ENCODE results near the gene GOLGA5.

Gene GOLGA5

DNA sequence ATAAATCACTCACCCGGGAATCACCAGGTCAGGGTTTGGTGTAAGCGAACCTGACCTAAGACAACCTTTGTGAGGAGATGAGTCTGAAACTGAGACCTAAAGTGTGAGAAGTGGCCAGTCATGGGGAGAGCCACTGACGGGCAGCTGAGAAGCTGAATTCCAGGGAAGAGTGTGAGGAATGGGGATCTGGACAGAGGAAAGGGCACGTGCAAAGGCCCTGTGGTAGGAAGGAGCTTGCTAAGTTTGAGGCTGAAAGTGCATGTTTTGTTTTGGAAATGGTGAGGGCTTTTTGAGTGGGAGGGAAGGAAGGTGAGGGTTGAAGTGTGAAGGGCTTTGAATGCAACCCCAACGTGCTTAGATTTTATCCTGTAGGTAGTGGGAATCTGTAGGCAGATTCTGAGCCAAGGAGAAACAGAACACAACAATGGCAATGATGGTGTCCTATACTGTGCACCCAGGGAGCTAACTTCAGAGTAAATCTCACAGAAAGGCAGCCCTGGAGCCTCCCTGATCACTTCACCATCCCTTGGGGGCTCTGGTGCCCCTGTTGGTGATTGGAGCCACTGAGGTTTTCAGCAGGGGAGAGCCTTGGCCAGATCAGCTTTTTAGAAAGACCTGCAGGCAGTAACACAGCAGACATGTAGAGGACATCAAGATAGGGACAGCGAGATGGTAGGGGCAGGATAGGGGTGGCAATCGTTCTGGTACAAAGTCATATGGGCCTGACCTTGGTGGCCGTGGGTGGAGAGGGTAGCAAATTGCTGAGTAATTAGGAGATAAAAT, 91.4 kb downstream of the GOLGA5 start:
- DNase-seq, result no peak

DNA sequence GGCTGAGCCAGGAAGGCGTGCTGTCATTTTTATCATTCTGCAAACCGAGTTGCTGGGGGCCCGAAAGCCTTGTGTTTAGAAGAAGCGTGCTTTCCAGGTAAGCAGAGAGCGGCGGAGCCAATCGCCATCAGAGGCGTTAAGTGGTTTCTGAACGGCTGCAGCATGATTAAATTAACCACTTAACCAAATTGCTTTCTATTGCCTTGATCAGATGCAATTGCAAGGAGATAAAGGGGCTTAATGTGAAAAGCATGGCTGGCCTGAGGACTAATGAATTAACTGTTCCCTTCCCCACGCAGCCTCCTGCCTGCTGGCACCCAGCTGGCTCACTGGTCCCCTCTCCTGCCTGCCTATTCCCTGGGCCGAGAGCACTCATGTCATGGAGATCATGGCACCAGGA, 92.2 kb downstream of the GOLGA5 start:
- DNase-seq, result no peak

DNA sequence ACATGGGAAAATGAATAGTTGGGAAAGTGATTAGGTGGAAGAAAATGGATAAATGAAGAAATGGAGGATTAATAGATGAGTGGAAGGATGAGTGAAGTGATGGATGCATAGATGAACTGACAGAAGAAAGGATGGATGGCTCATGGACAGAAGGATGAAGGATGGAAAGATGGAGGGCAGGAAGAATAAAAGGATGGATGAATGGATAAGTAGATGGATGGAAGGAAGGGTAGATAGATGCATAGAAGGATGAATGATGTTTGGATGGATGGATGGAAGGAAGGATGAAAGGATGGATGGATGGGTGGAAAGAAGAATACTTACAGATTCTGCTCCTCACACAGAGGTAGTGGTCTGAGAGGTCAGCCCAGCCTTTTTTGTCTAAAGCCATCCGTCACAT, 93.1 kb downstream of the GOLGA5 start:
- DNase-seq, result no peak

DNA sequence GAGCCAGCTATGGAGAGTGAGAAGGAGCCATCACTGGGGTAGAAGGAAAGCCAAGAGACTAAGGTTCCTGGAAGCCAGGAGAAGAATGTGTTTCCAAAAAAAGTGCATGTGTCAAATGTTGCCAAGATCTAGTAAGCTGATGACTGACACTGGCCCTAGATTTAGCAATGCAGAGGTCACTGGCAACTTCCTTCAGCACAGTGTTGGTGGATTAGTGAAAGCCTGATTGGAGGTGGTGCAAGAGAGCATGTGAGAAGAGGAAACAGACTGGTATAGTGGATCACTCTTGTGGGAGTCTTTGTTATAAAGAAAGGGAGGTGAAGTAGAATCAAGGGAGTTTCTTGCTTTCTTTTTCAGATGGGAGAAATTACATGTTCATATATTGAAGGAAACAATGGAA, 94.8 kb downstream of the GOLGA5 start:
- DNase-seq, result no peak
